ENCODE measurements around the gene EHD3. TPM values are rescaled to one million over a fixed set of nuclear protein-coding genes. Genes with fewer than 3 reads are reported as not detected.

EHD3 gene
- total RNA-seq, 1 experiment from 2014 or later, result 4.9 TPM

- no peak for DNase-seq (ENCODE audit: low spot score)
- in situ Hi-C loops (cut with HindIII; ENCODE audit: low sequenced_read_pairs), result no loop called here
Observed at GRCh38 chr2:31249009-31249690, 15.2 kb downstream of the EHD3 start.

DNA sequence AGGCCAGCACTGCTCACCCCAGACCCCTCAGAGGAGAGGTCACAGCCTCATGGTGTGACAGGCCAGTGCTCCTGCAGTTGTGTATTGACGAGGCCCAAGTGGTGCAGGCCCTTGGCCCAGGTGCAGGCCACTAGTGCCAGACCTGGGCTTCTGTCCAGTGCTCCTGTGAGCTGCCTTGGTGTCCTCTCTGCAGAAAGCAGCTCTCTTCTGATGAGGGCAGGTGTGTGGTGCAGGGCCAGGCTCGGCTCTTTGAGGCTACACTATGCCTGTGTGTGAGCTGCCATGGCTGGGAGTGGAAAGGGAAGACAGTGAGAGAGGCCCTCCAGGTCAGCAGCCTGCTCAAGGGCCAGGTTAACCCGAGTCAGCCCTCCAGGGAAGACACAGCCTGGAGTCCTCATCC lies 17.1 kb downstream of the EHD3 start:
- DNase-seq (ENCODE audit: low spot score), result peak; percentile 76
- in situ Hi-C loops (cut with HindIII; ENCODE audit: low sequenced_read_pairs), result no loop called here

DNA sequence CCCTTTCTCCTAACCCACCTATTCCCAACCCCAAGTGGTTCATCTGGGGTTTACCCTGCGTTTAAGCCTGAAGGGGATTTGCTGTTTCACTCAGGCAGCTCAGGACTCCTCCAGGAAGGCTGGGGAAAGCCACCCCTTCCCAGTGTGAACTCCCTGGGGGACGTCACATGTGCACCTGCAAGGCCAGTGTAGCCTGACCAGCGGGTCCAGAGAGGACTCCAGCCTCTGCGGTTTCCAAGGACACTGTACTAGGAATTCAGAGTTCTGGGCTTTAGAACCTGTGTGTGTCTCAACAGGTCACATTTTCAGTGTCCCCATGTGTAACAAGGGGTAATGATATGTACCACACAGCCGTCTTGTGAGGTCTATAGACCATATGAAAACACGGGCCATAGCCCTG lies 17.9 kb downstream of the EHD3 start:
- no peak for DNase-seq (ENCODE audit: low spot score)
- in situ Hi-C loops (cut with HindIII; ENCODE audit: low sequenced_read_pairs), result no loop called here

DNA sequence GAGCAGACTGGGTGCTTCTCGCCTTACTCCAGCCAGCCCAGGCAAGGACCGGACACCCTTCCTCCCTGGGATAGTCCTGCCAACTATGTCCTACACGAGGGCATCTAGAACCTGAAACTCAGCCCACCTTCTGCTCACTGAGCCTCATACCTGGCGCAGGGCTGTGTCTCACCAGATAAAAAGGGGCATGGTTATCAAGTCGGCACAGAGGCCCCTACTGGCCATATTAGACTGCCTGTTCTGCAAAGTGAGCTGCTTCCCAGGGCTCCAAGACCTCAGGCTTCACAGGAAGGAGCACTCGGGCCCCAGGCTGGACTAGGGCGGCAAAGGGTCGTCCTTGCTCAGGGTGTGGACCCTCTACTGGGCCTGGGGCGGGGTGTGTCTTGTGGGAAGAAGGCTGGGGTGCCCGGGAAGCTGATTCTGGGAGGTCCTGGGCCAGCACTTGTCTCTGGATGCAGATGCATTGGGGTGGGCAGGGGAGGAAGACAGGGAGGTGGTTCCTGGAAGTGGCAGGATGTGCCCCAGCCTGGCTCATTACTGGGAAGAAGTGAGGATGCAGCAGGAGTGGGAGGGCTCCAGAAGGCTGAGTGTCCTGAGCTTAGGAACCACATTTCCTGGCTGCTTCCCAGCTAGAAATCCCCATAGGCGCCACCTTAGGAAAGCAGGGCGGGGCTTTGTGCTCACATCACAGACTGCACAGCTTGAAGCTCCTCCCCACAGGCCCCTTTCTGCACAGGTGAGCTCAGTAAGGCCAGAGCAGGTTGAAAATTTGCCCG lies 19.6 kb downstream of the EHD3 start:
- in situ Hi-C loops (cut with HindIII; ENCODE audit: low sequenced_read_pairs), result no loop called here
- DNase-seq (ENCODE audit: low spot score), result no peak

DNA sequence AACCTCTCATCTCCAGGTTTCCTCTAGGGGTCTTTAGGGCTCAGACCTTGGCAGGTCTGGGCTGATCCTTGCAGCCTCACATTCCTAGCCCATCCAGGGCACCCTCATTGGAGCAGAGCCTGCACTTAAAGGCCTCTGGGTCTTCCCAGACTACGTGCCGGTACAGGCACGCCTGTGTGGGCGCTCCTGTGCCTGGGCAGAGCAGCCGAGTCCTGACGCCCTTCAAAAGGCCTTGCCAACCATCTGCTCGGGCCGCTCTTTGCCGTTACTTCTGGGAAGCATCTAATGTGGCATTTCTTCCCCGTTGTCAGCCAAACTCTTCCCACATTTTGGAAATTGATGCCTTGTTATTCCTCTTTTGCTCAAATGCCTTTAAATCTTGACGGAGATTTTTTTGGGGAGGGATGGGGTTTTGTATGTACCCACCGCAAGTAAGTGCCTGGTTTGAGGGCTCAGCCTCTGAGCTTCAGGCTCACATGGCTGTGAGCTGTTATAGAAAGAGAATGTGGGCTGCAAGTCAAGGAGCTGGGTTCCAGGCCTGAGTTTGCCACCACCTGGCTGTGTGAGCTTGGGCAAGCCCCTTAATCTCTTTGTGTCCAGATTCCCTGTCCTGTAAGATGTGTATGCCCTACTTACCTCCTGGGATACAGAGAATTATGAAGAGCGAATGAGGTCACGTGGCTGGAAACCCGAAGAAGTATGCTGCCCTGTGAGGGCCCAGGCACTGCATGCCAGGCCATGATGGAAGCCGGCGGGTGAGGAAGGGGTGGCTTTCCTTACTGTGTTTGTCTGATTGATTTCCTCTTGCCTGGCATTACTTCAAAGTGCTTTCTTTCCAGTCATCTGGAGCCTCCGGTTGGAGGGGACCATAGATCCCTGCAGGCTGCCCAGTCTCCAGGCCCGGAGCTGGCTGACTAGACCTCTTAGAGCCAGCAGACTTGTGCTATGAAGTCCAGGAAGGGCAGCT lies 20.6 kb downstream of the EHD3 start:
- peak; percentile 39 for DNase-seq (ENCODE audit: low spot score)
- in situ Hi-C loops (cut with HindIII; ENCODE audit: low sequenced_read_pairs), result no loop called here

DNA sequence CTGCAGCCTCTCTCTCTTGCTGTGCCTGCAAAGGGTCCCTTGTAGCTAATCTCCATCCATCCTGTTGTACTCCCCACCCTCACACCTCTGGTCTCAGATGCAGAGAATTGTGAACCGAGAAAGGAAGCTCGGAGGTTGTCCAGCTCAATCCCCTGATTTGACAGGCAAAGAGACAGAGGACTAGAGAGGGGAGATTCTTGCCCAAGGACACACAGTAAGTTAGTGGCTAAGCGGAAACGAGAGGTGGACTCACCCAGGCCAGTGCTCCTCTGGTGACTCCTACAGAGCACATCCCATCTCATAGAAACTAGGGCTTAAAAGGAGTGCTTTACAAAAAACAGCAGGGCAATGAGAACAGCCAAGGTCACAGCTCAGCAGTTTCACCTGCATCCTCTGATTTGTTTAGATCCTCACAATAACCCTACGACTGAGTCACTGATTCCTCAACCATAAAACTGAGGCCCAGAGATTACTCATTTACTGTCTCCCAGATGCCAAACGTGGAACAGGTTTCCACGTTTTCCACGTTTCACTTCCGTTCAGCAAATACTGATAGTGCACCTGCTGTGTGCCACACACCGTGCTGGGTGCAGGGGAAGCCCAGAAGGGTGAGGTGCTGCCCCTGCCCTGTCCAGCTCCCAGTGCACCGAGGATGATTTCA lies 22.1 kb downstream of the EHD3 start:
- in situ Hi-C loops (cut with HindIII; ENCODE audit: low sequenced_read_pairs), result no loop called here
- DNase-seq (ENCODE audit: low spot score), result no peak

DNA sequence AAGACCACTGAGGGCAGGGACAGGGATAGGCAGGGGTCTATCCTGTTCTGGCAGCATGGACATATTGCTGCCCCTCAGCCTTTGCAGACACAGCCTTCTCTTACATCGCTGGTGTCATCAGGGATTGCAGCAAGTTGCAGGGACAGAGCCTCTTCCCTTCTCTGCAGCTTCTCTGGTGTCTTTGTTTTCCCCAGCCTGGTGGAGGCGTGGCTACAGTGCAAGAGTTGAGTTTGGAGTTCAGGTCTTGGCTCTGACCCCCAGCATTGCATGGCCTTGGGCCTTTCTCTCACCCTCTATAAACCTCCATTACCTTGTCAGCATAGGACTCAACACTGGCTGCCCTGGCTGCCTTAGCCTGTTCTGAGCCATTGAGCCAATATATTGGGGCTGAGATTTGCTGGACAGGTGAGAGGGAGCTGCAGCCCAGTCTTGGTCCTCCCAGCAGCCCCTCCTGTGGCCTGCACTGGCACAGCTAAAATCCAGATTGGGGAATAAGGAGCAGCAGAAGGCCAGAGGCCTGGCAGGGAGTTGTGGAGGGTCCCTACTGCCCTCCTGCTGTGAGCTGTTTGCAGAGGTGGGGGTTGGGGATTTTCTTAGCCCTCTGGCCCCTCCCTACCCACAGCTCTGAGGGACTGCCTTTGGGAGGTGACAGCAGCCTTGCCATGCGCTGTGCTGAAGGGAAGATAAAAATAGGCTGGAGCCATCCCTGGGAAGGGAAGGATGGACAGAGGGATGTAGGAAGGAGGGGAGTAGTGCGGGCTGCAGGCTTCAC lies 22.8 kb downstream of the EHD3 start:
- no peak for DNase-seq (ENCODE audit: low spot score)
- in situ Hi-C loops (cut with HindIII; ENCODE audit: low sequenced_read_pairs), result no loop called here

GRCh38 chr2:31258351-31258750 lies 24.4 kb downstream of the EHD3 start:
- in situ Hi-C loops (cut with HindIII; ENCODE audit: low sequenced_read_pairs), result no loop called here
- DNase-seq (ENCODE audit: low spot score), result no peak

GRCh38 chr2:31259075-31259474 lies 25.1 kb downstream of the EHD3 start:
- in situ Hi-C loops (cut with HindIII; ENCODE audit: low sequenced_read_pairs), result no loop called here

DNA sequence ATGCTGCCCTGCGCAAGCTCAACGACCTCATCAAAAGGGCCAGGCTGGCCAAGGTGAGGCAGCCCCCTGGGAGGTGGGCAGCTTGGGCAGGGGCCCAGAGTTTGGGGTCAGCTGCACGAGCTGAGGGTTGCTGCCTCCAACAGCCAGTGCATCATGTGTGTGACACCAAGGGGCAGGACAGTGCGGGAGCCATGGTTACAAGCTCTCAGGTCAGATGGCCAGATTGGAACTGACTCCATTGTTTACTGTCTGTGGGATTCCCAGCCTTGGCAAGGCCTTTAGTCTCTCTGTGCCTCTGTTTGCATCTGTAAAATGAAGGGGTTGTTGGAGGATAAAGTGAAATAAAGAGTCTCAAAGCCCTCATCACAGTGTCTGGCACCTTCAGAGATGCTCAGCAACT lies 26.9 kb downstream of the EHD3 start:
- in situ Hi-C loops (cut with HindIII; ENCODE audit: low sequenced_read_pairs), result no loop called here
- DNase-seq (ENCODE audit: low spot score), result no peak

More at GRCh38 chr2:31259075-31259474, 25.1 kb downstream of the EHD3 start:
- no peak for DNase-seq (ENCODE audit: low spot score)

GRCh38 chr2:31263636-31264190 lies 29.8 kb downstream of the EHD3 start:
- DNase-seq (ENCODE audit: low spot score), result peak; percentile 31
- in situ Hi-C loops (cut with HindIII; ENCODE audit: low sequenced_read_pairs), result no loop called here

- DNase-seq (ENCODE audit: low spot score), result no peak
- in situ Hi-C loops (cut with HindIII; ENCODE audit: low sequenced_read_pairs), result no loop called here
Observed at GRCh38 chr2:31265234-31265633, 31.3 kb downstream of the EHD3 start.

DNA sequence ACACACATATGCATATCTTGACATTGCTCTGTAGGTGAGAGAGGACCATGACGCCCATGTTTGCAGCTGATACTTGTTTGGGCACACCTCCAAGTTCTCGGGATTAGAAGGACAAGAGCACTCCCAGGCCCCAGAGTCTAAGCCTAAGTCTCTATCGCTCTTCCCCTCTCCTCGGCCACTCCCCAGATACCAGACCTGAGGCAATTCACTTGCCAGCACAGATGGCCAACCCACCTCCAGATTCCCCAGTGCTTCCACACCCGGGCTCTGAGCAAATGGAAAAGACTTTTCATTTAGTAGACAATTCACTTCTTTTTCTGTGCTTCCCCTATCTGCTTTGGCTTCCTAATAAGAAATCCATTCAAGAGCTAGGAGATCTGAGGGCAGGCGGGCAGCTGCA lies 32.9 kb downstream of the EHD3 start:
- in situ Hi-C loops (cut with HindIII; ENCODE audit: low sequenced_read_pairs), result no loop called here
- peak; percentile 29 for DNase-seq (ENCODE audit: low spot score)

- peak; percentile 88 for DNase-seq (ENCODE audit: low spot score)
- in situ Hi-C loops (cut with HindIII; ENCODE audit: low sequenced_read_pairs), result no loop called here
Observed at GRCh38 chr2:31267437-31268120, 33.6 kb downstream of the EHD3 start.

- peak; percentile 25 for DNase-seq (ENCODE audit: low spot score)
- in situ Hi-C loops (cut with HindIII; ENCODE audit: low sequenced_read_pairs), result no loop called here
Observed at GRCh38 chr2:31268344-31268743, 34.4 kb downstream of the EHD3 start.

DNA sequence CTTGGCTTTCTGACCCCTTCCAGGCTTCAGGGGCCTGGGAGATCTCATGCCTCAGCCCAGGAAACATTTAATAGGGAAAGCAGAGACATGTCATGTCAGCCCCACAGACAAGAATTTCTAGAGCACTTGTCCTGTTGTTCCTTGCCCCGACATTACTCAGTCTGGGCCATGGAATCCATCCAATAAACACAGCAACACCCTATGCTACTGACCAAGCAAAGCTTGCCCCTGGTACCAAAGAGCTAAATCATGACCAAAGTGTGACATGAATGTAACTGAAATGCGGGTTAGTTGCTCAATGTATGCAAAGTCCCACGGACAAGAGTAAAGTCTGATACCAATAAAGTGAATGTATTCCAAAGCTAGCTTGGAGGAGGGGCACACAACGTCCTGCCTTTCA lies 35.1 kb downstream of the EHD3 start:
- DNase-seq (ENCODE audit: low spot score), result no peak
- in situ Hi-C loops (cut with HindIII; ENCODE audit: low sequenced_read_pairs), result no loop called here

- in situ Hi-C loops (cut with HindIII; ENCODE audit: low sequenced_read_pairs), result no loop called here
- DNase-seq (ENCODE audit: low spot score), result no peak
Observed at GRCh38 chr2:31270131-31270530, 36.2 kb downstream of the EHD3 start.

DNA sequence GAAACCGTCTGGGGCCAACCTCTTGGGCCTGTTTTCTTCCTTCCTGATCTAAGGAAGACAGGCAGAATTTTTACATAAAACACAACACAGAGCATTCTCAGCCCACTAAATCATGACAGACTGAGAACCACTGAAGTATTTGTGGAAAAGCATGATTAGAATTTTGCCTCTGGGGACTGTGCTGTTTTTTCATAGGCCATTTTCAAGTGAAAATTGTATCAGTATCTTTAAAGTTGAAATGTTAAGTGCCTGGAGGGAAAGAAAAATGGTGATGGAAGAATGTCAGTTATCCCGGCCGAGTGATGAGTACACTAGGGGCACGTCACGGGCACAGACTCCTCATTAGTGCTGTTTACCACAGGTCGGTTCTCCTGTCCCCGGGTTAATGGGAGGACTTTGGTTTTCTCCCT lies 36.9 kb downstream of the EHD3 start:
- DNase-seq (ENCODE audit: low spot score), result no peak
- in situ Hi-C loops (cut with HindIII; ENCODE audit: low sequenced_read_pairs), result no loop called here

Data from G401 (cell line).